CD4-positive, alpha-beta T cell treated with Interleukin-12 subunit alpha and Interleukin-12 subunit beta, for 1 hour (primary cell): ENCODE measurements around the gene KRT36.

ENCODE experiments used
- DNase-seq: peaks from one replicate; pipeline ENCODE4 v3.0.0-alpha.2; 2020

The KRT36 gene

GRCh38 chr17:41521574-41522261 lies 32.0 kb upstream of the KRT36 start:
- DNase-seq = no peak

- no peak for DNase-seq
Observed at GRCh38 chr17:41520821-41521521, 31.3 kb upstream of the KRT36 start.

- no peak for DNase-seq
Observed at GRCh38 chr17:41519501-41520224, 30.0 kb upstream of the KRT36 start.

- DNase-seq = no peak
Observed at GRCh38 chr17:41518789-41519449, 29.2 kb upstream of the KRT36 start, which contains the start of gene KRT15. KRT15 (minus strand) TSS chr17:41518890; CDS start chr17:41518827, 63 bp downstream.

- DNase-seq = no peak
Observed at GRCh38 chr17:41518031-41518430, 28.3 kb upstream of the KRT36 start.

- no peak for DNase-seq
Observed at GRCh38 chr17:41516830-41517283, 27.1 kb upstream of the KRT36 start.

GRCh38 chr17:41516147-41516829 lies 26.6 kb upstream of the KRT36 start:
- no peak for DNase-seq

GRCh38 chr17:41513168-41513547 lies 23.4 kb upstream of the KRT36 start:
- DNase-seq = no peak

- DNase-seq = no peak
Observed at GRCh38 chr17:41512546-41513167, 22.9 kb upstream of the KRT36 start.

GRCh38 chr17:41511716-41512115 lies 22.0 kb upstream of the KRT36 start:
- DNase-seq = no peak

GRCh38 chr17:41511116-41511515 lies 21.4 kb upstream of the KRT36 start:
- DNase-seq = no peak

GRCh38 chr17:41510251-41511065 lies 20.7 kb upstream of the KRT36 start:
- DNase-seq = no peak

- DNase-seq = no peak
Observed at GRCh38 chr17:41507315-41507880, 17.7 kb upstream of the KRT36 start.

- DNase-seq = no peak
Observed at GRCh38 chr17:41505809-41506767, 16.4 kb upstream of the KRT36 start.

GRCh38 chr17:41505007-41505808 lies 15.5 kb upstream of the KRT36 start, which contains the start of gene KRT13:
KRT13 (minus strand) TSS chr17:41505612; CDS start chr17:41505550, 62 bp downstream.
- no peak for DNase-seq

- DNase-seq = no peak
Observed at GRCh38 chr17:41504246-41504977, 14.7 kb upstream of the KRT36 start.

GRCh38 chr17:41503202-41503601 lies 13.5 kb upstream of the KRT36 start:
- DNase-seq = no peak
